DMS 273 (cell line): ENCODE results near the gene WNK2.

Source experiments
- DNase-seq: peaks from one replicate; lab custom pipeline; 2025; ENCODE audit not compliant: unreplicated experiment; lab: John Stamatoyannopoulos, UW

The WNK2 gene

DNA sequence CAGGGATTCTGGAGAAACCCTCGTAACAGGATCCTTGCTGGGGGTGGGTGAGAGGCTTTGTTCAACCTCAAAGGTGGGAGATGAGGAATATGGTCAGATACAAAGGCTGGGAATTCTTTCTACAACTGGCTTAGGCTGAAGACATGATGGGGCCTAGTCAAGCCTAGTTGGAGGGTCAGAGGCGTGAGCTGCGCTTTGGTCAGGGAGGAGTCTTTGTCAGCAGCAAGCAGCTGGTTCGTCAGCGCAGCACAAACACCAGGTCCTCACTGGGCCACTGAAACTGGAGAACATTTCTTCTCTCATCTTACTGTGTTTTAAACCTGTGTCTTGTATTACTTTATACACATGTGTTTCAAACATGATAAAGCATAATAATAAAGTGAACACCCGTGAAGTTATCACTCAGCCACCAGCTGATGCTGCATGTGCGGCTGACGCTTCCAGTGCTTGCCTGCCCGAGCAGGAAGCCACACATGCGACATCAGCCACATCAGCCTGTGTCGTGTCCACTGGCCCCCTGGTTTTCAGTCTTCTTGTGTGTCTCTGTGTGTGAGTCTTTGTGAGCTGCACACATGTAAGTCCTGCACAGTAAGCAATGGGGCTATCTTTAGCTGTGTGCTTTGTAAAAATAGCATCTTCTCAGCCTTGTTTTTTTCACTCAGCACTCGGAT is 81.5 kb downstream of the WNK2 start:
- no peak for DNase-seq

GRCh38 chr9:93265972-93266371 is 82.0 kb downstream of the WNK2 start:
- DNase-seq, result no peak

DNA sequence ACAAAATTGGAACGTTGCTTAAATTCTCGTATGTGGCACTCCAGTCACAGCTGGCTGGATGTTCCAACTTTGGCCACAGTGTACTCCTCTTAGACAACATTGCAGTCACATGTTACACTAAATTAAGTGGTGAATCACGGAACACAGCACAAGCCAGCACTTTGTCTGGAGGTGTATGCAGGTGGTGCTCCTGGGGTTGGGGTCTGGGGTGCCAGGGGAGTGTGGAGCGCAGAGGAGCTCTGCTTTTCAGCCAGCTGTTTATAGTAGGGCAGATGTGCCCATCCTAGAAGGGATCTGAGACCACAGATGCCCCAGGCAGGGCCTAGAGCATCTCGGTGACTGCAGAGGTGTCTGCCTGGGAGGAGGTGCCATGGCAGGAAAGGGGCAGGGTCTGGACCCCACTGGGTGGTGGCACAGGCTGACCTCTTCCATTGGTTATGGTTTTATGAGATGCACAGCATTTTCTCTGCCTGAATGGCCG is 82.6 kb downstream of the WNK2 start:
- no peak for DNase-seq

DNA sequence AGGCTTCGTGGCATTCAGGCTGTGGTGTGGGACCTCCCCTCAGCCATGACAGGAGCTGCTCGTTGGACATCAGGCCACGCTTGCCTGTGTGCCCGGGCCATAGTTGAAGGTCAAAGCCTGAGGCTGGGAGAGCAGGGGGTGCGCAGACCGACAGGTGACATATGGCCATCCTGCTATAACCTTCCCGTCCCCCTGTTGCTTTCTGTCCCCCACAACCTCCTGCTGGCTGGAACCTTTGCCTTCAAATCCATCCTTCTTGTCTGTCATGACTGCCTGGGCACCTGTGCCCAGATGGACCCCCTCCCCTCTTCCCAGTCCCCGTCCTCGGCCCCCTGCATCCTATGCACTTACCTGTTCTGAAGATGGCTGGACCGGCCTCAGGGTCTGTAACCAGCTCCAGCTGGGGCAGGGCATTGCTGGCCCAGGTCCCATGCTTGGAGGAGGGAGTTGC is 83.2 kb downstream of the WNK2 start:
- DNase-seq, result no peak

GRCh38 chr9:93267681-93268505 is 84.0 kb downstream of the WNK2 start:
- DNase-seq, result no peak

DNA sequence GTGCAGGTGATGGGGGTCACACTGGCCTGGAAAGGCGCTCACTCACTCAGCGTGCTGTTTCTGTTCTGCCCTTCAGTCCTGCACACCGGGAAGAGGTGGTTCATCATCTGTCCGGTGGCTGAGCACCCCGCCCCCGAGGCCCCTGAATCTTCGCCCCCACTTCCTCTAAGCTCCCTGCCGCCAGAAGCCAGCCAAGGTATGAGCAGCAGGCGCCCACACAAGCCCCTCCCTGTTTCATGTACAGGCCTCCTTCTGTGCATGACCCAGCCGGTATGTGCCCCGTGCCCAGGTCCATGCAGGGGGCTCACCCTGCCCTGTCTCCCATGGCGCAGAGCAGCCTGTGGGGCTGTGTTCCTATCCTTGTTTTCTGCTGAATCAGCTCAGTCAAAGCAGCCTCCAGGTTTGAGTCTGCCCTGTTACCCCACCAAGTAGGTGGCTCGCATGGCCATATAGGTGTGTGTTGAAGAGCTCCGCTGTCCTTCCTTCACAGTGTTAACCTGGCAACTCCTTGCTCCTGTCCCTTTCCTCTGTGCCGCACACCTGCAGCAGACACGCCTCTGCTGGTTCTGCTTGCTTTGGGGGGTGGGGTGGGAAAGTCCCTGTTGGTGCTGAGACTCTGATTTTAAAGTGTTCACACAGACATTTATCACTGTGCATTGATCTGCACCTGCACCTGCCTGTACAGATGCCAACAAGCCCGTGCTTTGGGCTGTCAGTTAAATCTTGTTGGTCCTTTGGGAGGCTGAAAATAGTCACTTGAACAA is 84.8 kb downstream of the WNK2 start:
- DNase-seq, result no peak

DNA sequence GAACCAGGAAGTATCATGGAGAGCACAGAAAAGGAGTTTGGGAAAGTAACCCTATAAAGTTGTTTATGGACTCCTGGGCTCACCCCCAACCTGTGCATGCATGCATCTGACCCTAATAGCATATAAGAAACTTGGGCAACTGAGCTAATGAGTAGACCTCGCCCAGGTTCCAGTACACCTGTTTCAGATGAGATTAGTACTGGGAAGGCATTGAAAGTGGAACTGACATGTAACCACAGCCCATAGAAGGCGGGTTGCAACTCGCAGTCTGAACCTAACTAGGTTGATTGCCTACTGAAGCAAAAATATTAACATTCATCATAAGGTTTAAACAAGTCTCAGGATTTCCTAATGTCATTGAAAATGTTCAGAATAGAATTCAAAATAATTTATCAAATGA is 87.0 kb downstream of the WNK2 start:
- no peak for DNase-seq

DNA sequence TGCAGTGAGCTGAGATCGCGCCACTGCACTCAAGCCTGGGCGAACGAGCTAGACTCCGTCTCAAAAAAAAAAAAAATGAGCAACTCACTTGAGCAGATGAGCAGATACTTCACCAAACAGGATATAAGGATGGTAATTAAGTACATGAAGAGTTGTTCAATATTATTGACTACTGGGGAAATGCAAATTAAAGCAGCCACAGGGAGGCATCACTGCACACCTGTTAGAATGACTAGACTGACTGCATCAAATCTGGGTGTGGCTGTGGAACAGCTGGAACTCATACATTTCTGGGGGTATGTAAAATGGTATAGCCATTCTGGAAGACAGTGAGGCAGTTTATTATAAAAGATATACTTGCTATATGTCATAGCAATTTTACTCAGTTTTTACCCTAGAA is 93.0 kb downstream of the WNK2 start:
- DNase-seq, result no peak

GRCh38 chr9:93278144-93278543 is 94.2 kb downstream of the WNK2 start:
- DNase-seq, result no peak

GRCh38 chr9:93280661-93281259 is 96.8 kb downstream of the WNK2 start:
- no peak for DNase-seq

- DNase-seq, result no peak
These were observed 102.6 kb downstream of the WNK2 start for GRCh38 chr9:93286252-93287188.

- DNase-seq, result no peak
These were observed 103.2 kb downstream of the WNK2 start for GRCh38 chr9:93287189-93287552.

DNA sequence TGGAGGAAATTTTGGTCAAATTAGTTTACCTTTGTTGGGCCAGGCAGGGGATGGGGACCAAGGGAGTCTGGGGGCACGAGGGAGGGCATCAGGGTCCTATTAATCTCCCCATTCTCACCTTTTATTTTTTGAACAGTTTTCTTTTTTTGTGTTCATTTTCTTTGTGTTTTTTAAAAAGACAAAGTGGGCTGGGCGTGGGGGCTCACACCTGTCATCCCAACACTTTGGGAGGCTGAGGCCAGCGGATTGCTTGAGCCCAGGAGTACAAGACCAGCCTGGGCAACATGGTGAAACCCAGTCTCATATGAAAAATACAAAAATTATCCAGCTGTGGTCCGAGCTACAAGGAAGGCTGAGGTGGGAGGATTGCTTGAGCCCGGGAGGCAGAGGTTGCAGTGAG is 103.7 kb downstream of the WNK2 start:
- DNase-seq, result no peak

DNA sequence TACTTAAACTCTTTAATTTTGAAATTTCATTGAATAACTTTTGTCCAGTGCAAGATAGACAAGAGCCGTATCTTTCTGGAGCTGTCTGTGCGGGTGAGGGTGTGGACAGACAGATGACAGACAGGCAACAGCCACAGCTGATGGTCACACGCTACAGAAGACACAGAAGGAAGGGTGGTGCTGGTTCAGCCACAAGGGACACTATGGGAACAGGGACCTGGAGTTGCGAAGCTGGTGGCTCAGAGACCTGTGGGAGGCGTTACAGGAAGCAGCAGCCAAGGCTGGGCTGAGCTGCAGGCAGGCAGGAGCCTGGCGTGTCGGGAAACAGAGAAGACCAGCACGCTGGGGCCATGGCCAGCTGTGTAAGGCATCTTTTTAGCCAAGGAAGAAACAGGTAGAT is 104.4 kb downstream of the WNK2 start:
- no peak for DNase-seq

DNA sequence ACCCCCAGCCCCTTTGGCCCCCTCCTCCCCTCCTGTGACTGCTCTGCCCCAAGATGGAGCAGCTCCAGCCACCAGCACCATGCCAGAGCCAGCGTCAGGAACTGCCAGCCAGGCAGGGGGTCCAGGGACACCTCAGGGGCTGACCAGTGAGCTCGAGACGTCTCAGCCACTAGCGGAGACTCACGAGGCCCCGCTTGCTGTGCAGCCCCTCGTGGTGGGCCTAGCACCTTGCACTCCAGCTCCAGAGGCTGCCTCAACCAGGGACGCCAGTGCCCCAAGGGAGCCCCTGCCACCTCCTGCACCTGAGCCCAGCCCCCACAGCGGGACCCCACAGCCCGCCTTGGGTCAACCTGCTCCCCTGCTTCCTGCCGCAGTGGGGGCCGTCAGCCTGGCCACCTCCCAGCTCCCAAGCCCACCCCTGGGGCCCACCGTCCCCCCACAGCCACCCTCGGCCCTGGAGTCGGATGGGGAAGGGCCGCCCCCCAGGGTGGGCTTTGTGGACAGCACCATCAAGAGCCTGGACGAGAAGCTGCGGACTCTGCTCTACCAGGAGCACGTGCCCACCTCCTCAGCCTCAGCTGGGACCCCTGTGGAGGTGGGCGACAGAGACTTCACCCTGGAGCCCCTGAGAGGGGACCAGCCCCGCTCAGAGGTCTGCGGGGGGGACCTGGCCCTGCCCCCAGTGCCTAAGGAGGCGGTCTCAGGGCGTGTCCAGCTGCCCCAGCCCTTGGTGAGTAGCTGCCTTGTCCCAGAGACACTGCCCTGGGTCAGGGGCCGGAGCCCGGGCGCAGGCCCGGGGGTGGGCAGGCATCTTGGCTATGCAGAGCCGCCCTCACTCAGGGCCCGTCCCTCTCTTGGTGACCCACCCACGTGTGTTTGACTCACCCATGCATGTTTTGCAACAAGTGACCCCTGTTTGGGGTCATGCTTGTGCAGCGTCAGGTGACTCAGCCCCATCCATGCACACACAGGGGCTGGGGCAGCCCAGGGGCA is 105.2 kb downstream of the WNK2 start:
- no peak for DNase-seq

DNA sequence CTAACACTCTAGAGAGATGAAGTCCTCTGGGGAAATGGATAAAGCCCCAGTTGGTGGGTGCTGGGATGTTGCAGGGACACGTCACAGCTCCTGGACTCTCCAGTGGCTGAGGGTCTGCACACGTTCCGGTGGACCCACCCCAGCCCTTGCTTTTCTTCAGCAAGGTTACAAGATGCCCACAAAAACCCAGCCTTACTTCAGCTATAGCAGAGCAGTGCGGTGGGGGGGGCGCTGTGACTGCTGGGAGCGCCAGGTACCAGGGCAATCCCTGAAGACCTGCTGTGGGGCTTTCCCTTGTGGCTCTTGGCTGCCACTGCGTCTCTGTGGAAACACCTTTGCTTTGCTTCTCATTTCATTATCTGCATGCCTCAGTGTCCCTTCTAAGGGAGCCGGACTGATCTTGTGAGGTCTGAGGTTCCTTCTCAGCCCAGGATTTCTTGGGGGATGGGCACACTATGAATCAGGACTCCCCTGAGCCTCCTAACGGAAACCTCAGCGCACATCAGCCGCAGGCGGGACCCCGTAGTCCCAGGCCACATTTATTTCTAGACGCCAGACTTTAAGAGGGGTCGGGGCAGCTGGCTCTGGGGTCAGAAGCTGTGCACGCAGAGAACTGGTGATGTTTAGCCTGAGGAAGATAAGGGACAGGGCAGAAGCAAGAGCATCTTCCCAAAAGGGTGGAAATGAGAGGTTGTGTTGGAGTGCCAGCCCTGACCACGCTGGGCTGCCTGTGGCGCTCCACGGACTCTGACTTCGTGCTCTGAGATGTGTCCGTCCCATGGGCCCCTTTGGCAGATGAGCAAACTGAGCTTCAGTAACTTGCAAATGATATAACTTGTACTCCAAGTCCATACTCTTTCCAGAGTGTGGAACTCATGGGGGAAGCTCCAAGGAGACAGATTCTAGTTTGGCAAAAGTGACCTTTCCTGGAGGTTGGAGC is 106.8 kb downstream of the WNK2 start:
- DNase-seq, result no peak

- no peak for DNase-seq
These were observed 107.8 kb downstream of the WNK2 start for GRCh38 chr9:93291536-93292287.
